Peyer's patch (tissue), 4 donors: Measurements from ENCODE around the gene PDE4B. TPM values are rescaled to one million over a fixed set of nuclear protein-coding genes. Genes with fewer than 3 reads are reported as not detected.
"Not testable (repeated sequence)": the region's sequence is repeated elsewhere in the genome, so short reads cannot be mapped to it uniquely, and the experiment has no call there.

Source experiments
- DNase-seq, 3 donors: peaks; one replicate each; pipeline ENCODE4 v3.0.0-alpha.2; 2017 to 2019
- H3K27ac ChIP-seq, 4 donors: fragments of 200-600 bp; sonication (generic); one replicate each; pipeline ENCODE4 v1.5.1; 2016 to 2019
- H3K27me3 ChIP-seq, 2 donors: fragments of 200-600 bp; sonication (generic); one replicate each; pipeline ENCODE4 v1.5.1; 2019
- H3K36me3 ChIP-seq, 3 donors: fragments of 200-600 bp; sonication (generic); one replicate each; pipeline ENCODE4 v1.5.1; 2016 to 2019
- H3K4me1 ChIP-seq, 4 donors: fragments of 200-600 bp; sonication (generic); one replicate each; pipeline ENCODE4 v1.5.1; 2016 to 2019
- H3K4me3 ChIP-seq, 4 donors: fragments of 200-600 bp; sonication (generic); 1 replicate in 3 of 4; 2 replicates in 1 of 4; pipeline ENCODE4 v1.5.1; 2016 to 2019; ENCODE audit warnings: mild to moderate bottlenecking in 1 of 4
- H3K9me3 ChIP-seq, 4 donors: fragments of 200-600 bp; sonication (generic); one replicate each; pipeline ENCODE4 v1.5.1; 2016 to 2019; ENCODE audit warnings: mild to moderate bottlenecking in 1 of 4
- POLR2A ChIP-seq, 2 donors: fragments of 450-650 bp; IDR thresholded peaks; one replicate each; pipeline ENCODE4 v1.5.1; 2017; ENCODE audit warnings: antibody characterized with exemption in 2 of 2, mild to moderate bottlenecking in 2 of 2, moderate library complexity in 2 of 2
- total RNA-seq, 4 donors: library from RNA; depleted of rRNA; stranded (reverse); fragments of >200 nt; gene quantifications; one replicate each; pipeline ENCODE4 v1.1.0, GENCODE V29; 2016
- TF ChIP-seq, protein P1 (sequence below), 6 experiments: fragments of 450-650 bp in 4 of 6; fragments of 200-600 bp in 2 of 6; sonication (generic) in 1 of 6; IDR thresholded peaks; one replicate each; pipeline ENCODE4 v1.5.1; 2017 to 2019; ENCODE audit warnings: antibody characterized with exemption in 6 of 6, mild to moderate bottlenecking in 3 of 6, moderate library complexity in 1 of 6

Gene PDE4B
- total RNA-seq, 4 donors from 2014 or later = 2.1 to 96.6 (median 9.6) TPM

DNA sequence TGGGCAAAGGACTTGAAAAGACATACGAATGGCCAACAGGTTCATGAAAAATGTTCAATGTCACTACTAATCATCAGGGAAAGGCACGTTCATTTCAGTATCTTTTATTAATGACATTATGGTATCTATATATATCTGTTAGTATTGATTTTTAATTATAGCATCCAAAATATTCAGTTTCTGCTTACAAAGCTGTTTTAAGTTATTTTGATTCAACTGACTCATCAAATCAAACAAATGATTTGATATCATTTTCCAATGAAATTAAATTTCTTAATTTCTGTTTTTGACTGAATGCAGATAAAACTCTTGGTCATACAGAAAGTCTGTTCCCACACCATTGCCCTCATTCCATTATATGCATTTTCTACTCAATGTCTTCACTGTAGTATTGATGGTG lies 315.9 kb downstream of the PDE4B start:
- H3K9me3 ChIP-seq = no peaks in the 10 kb centered on the region
- H3K27ac ChIP-seq = no peak overlapping the region
- H3K4me3 ChIP-seq = no peak overlapping the region
- no peaks in the 10 kb centered on the region for H3K27me3 ChIP-seq
- DNase-seq = no peak
- no peaks in the 10 kb centered on the region for H3K4me1 ChIP-seq
- no peaks in the 10 kb centered on the region for H3K36me3 ChIP-seq
- TF ChIP-seq POLR2A (IDR thresholded peaks at IDR 0.05) = no peak
- TF ChIP-seq, protein P1, sequence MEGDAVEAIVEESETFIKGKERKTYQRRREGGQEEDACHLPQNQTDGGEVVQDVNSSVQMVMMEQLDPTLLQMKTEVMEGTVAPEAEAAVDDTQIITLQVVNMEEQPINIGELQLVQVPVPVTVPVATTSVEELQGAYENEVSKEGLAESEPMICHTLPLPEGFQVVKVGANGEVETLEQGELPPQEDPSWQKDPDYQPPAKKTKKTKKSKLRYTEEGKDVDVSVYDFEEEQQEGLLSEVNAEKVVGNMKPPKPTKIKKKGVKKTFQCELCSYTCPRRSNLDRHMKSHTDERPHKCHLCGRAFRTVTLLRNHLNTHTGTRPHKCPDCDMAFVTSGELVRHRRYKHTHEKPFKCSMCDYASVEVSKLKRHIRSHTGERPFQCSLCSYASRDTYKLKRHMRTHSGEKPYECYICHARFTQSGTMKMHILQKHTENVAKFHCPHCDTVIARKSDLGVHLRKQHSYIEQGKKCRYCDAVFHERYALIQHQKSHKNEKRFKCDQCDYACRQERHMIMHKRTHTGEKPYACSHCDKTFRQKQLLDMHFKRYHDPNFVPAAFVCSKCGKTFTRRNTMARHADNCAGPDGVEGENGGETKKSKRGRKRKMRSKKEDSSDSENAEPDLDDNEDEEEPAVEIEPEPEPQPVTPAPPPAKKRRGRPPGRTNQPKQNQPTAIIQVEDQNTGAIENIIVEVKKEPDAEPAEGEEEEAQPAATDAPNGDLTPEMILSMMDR (IDR thresholded peaks at IDR 0.05) = no peak

DNA sequence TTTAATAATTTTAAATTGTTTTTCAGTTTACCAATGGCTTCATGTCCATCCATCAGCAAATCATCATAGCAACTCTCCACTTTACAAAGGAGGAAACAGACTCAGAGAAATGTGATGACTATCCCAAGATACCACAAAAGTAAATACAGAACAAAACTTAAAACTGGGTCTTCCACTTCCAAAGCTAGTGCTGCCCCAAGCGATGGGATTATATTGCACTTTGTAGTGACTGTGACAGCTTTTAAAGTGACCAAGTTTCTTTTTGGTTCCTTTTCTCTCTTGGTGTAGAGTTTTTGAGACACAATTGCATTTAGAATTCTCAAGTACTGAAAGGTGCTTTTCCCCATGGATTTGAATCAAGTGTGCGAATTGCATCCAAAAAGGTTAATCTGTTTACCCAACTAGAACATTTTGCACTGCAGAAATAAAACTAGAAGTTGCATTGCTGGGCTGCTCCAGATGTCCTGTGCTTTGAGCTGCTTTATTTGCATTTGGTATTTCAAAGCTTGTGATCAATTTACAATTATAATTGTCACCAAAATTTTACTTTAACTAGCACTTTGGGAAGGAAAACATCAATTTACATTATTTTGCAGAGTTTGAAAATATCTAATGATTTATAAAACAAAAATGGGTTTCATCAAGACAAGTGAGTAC lies 320.2 kb downstream of the PDE4B start:
- H3K36me3 ChIP-seq = no peaks in the 10 kb centered on the region
- TF ChIP-seq, protein P1 (IDR thresholded peaks at IDR 0.05) = no peak
- TF ChIP-seq POLR2A (IDR thresholded peaks at IDR 0.05) = no peak
- H3K9me3 ChIP-seq = no peaks in the 10 kb centered on the region
- DNase-seq = no peak
- H3K27ac ChIP-seq = no peak overlapping the region
- H3K4me1 ChIP-seq = no peaks in the 10 kb centered on the region
- no peak overlapping the region for H3K4me3 ChIP-seq
- no peaks in the 10 kb centered on the region for H3K27me3 ChIP-seq

DNA sequence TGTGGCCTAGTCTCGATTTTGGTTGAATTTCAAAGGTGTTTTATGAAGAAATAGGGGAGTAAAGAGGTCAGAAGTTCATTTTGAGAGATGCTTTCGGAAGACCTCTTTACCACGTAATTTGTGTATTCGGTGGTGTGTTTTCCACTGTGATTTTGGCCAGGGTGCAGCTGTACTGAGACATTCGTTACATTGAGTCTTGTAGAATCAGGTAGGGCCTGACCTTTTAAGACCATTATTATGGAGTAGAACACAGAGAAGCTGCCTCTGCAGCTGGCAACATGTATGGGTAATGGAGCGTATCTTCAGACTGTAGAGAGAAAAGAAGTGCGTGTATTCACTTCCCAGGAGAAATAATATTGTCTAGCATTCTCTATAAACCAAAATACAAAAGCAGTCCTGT lies 326.5 kb downstream of the PDE4B start:
- H3K27ac ChIP-seq = no peak overlapping the region
- TF ChIP-seq POLR2A (IDR thresholded peaks at IDR 0.05) = no peak
- TF ChIP-seq, protein P1 (IDR thresholded peaks at IDR 0.05) = no peak
- no peaks in the 10 kb centered on the region for H3K9me3 ChIP-seq
- H3K4me1 ChIP-seq = no peaks in the 10 kb centered on the region
- H3K36me3 ChIP-seq = no peaks in the 10 kb centered on the region
- H3K27me3 ChIP-seq = no peaks in the 10 kb centered on the region
- H3K4me3 ChIP-seq = no peak overlapping the region
- no peak for DNase-seq

DNA sequence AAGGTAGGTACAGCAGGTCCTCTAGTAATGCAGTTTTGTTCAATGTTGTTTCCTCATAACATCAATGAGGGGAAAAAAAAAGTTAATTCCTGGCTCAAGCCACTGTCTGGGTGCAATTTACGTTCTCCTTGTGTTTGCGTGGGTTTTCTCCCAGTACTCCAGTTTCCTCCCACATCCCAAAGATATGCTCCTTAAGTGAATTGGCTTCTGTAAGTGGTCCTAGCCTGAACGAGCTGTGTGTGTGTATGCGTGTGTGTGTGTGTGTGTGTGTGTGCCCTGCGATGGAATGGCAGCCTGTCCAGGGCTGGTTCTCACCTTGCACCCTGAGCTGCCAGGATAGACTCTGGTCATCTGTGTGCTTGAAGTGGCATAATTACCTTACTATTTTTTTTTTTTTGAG lies 332.0 kb downstream of the PDE4B start:
- no peak overlapping the region for H3K4me3 ChIP-seq
- H3K27me3 ChIP-seq = no peaks in the 10 kb centered on the region
- no peaks in the 10 kb centered on the region for H3K36me3 ChIP-seq
- no peak for DNase-seq
- H3K9me3 ChIP-seq = no peaks in the 10 kb centered on the region
- no peak overlapping the region for H3K27ac ChIP-seq
- TF ChIP-seq POLR2A (IDR thresholded peaks at IDR 0.05) = no peak
- TF ChIP-seq, protein P1 (IDR thresholded peaks at IDR 0.05) = no peak
- H3K4me1 ChIP-seq = no peaks in the 10 kb centered on the region

DNA sequence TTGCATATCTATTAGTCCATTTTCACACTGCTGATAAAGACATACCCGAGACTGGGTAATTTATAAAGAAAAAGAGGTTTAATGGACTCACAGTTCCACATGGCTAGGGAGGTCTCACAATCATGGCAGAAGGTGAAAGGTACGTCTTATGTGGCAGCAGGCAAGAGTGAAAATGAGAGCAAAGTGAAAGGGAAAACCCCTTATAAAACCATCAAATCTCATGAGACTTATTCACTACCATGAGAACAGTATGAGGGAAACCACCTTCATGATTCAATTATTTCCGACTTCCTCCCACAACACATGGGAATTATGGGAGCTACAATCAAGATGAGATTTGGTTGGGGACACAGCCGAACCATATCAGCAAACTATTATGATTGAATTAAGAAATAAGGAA lies 335.9 kb downstream of the PDE4B start:
- not testable (repeated sequence) for H3K4me1 ChIP-seq, DNase-seq, H3K27me3 ChIP-seq, H3K27ac ChIP-seq, H3K36me3 ChIP-seq, H3K4me3 ChIP-seq, H3K9me3 ChIP-seq

DNA sequence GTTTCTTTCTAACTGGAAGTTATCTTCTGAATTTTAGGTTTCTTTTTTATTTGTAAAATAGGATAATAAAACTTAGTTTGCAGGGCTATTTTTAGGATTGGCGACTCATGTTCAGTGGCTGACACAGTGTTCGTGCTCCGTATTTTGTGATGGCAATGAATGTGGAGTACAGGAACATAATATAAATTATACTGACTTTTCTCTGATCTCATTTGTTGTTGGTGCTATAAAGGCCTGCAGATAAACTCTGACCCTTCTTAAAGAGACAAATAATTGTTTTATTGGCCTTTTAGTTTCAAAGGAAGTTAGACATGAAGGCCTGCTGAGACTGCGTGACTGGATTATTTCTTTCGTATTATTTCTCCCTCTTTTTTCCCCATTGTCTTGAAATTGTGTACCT lies 339.6 kb downstream of the PDE4B start:
- no peak overlapping the region for H3K27ac ChIP-seq
- H3K27me3 ChIP-seq = no peaks in the 10 kb centered on the region
- no peak overlapping the region for H3K4me3 ChIP-seq
- H3K9me3 ChIP-seq = no peaks in the 10 kb centered on the region
- peaks cover 0 to 6% (median 0%) of the 10 kb centered on the region in 4 donors for H3K4me1 ChIP-seq
- DNase-seq = no peak
- no peaks in the 10 kb centered on the region for H3K36me3 ChIP-seq
- TF ChIP-seq, protein P1 (IDR thresholded peaks at IDR 0.05) = no peak
- no peak for TF ChIP-seq POLR2A (IDR thresholded peaks at IDR 0.05)
